Activated CD4-positive, alpha-beta T cell treated with anti-CD3 and anti-CD28 coated beads, Interleukin-2, amount 50 U/mL, for 48 hours (primary cell): ENCODE measurements around the gene ICAM4.
"Not testable (repeated sequence)": the region's sequence is repeated elsewhere in the genome, so short reads cannot be mapped to it uniquely, and the experiment has no call there.

Source experiments
- DNase-seq, 2 experiments: peaks; one replicate each; pipeline ENCODE4 v3.0.0-alpha.2; 2020

Gene ICAM4

DNA sequence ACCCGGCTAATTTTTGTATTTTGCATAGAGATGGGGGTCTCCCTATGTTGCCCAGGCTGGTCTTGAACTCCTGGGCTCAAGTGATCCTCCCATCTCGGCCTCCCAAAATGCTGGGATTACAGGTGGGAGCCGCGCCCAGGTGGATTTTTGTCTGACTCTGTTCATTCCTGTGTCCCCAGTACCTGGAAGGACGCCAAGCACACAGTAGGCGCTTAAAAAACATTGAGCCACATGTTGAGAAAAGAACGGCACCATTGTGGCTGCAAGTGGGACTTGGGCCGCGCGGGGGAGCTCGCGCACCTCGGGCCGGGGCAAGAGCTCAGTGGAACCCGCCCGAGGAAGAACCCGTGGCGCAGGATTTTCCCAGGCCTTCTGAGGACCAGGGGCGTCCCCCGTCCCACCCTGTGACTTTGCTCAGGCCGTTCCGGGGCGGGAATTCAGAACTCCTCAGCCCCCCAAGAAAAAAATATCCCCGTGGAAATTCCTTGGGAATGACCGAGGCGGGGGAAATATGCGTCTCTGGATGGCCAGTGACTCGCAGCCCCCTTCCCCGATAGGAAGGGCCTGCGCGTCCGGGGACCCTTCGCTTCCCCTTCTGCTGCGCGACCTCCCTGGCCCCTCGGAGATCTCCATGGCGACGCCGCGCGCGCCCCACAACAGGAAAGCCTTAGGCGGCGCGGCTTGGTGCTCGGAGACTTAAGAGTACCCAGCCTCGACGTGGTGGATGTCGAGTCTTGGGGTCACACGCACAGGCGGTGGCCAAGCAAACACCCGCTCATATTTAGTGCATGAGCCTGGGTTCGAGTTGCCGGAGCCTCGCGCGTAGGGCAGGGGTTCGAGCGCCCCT is 17.2 kb upstream of the ICAM4 start:
- DNase-seq, result peak; percentile 94 to 96

DNA sequence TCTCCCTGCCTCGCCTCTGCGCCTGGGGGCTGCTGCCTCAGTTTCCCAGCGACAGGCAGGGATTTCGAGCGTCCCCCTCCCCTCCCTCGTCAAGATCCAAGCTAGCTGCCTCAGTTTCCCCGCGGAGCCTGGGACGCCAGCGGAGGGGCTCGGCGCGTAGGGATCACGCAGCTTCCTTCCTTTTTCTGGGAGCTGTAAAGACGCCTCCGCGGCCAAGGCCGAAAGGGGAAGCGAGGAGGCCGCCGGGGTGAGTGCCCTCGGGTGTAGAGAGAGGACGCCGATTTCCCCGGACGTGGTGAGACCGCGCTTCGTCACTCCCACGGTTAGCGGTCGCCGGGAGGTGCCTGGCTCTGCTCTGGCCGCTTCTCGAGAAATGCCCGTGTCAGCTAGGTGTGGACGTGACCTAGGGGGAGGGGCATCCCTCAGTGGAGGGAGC is 16.6 kb upstream of the ICAM4 start:
- DNase-seq, result peak; percentile 84 to 89

DNA sequence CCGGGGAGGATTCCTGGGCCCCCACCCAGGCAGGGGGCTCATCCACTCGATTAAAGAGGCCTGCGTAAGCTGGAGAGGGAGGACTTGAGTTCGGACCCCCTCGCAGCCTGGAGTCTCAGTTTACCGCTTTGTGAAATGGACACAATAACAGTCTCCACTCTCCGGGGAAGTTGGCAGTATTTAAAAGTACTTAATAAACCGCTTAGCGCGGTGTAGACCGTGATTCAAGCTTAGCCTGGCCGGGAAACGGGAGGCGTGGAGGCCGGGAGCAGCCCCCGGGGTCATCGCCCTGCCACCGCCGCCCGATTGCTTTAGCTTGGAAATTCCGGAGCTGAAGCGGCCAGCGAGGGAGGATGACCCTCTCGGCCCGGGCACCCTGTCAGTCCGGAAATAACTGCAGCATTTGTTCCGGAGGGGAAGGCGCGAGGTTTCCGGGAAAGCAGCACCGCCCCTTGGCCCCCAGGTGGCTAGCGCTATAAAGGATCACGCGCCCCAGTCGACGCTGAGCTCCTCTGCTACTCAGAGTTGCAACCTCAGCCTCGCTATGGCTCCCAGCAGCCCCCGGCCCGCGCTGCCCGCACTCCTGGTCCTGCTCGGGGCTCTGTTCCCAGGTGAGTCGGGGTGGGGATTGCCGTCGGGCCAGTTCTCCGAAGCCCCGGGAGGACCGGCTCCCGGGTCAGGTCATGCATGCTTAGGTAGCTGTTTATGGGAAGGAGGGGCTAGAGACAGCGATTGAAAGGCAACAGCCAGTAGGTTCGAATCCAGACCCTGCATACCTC is 15.9 kb upstream of the ICAM4 start, which contains the start of gene ICAM1:
ICAM1 (plus strand) TSS at position 505 of the 779 bp plus-strand sequence; CDS start at position 545, 40 bp downstream.
- DNase-seq, result peak; percentile 82 to 87

DNA sequence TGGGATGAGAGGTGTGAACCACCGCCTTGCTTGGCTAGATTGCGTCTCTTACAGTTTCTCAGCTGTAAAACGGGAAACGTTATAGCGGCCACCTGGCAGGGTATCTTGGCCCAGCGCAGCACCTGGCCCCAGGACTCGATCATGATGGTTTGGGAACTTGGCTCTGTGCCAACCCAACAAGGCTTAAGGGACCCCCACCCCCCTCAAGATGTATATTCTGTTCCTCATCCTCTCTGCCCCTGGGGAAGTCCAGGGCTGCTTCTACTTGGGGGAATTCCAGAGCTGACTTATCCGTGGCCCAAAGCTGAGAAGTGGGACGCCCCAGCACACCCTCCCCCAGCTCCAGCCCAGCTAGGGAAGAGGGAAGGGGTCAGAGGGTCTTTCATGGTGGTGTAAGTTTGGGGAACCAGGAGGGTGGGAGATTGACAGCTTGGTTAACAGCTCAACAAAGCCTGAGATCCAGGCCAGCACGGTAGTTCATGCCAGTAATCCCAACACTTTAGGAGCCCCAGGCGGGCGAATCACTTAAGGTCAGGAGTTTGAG is 15.1 kb upstream of the ICAM4 start:
- peak; percentile 36 to 56 for DNase-seq

DNA sequence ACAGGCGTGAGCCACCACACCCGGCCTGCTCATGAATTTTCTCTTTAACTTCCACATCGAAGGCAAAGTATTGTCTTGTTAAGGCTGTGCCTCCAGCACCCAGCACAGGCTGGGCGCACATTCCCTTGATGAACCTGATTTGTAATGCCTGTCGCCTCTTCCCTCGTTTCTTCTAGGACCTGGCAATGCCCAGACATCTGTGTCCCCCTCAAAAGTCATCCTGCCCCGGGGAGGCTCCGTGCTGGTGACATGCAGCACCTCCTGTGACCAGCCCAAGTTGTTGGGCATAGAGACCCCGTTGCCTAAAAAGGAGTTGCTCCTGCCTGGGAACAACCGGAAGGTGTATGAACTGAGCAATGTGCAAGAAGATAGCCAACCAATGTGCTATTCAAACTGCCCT is 12.2 kb upstream of the ICAM4 start:
- no peak for DNase-seq

DNA sequence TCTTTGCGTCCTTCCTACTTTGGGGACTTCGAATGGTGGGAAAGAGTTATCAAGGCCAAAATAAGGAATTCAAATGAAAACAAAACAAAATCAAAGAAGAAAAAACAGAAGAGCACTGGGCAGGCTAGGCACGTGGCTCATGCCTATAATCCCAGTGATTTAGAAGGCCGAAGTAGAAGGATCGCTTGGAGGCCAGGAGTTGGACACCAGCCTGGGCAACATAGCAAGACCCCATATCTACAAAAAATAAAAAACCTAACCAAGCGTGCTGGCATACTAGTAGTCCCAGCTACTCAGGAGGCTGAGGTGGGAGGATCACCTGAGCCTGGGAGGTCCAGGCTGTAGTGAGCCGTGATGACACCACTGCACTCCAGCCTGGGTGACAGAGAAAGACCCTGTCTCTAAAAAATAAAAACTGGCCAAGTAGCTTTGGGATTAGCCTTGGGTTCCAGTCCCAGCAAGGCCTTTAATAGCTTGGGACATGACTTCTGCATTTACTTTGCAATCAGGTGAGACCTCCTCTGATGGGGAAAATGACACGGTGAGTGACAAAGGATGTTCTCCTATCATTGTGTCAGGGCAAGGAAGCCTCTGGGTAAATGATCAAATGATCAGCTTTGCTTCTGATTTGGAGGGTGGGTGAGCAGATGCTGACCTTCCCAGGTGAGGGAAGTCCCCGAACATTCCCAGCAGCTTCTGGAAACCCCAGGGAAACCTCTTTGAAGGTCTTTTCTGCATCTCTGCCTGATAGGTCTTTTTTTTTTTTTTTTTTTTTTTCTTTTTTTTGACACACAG is 8.8 kb upstream of the ICAM4 start:
- DNase-seq, result no peak

DNA sequence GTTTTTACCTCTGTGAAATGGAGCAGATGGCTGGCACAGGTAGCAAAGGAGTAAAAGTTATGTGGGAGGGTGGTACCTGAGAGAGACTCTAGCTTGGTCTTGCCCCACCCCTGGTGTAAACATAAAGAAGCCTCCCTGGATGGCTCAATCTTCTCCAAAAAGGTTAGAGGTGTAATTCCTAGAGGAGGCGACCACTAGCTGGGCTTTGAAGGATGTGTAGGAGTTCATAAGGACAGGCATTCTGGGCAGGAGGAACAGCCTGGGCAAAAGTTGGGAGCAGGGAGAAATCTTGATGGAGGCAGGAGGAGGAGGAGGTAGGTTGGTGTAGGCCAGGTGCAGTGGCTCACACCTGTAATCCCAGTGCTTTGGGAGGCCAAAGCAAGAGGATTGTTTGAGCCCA is 7.8 kb upstream of the ICAM4 start:
- no peak for DNase-seq

DNA sequence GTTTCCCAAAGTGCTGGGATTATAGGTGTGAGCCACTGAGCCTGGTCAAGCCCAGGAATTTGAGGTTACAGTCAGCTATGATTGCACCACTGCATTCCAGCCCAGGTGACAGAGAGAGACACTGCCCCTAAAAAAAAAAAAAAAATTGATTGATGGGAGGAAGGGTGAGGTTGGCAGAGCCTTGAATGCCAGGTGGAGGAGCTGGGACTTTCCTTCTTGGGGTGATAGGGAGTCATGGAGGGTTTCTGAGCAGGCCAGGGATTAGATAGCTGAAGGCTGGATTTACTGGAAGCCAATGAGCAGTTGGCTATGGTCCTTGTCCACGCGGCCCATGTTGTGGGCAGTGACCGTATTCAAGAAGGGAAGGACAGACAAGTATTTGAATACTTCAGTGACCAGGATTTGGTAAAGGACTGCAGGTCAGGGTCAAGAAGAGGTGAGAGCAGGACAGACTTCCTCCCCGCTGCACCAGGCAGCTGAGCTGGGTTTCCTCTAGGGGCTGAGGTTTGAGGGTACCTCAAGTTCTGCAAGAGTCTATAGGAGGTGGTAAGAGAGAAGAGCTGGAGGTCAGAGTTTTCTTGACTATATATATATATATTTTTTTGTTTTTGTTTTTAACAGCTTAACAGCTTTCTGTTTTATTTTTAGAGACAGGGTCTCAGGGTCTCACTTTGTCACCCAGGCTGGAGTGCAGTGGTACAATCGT is 6.9 kb upstream of the ICAM4 start:
- no peak for DNase-seq

DNA sequence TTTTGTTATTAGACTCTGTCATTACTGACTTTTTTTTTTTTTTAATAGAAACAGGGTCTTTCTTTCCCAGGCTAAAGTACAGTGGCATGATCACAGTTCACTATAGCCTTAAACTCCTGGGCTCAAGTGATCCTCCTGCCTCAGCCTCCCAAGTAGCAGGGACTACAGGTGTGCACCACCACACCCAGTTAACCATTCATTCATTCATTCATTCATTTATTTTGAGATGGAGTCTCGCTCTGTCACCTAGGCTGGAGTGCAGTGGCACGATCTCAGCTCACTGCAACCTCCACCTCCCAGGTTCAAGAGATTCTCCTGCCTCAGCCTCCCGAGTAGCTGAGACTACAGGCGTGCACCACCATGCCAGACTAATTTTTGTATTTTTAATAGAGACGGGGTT is 4.7 kb upstream of the ICAM4 start:
- not testable (repeated sequence) for DNase-seq

DNA sequence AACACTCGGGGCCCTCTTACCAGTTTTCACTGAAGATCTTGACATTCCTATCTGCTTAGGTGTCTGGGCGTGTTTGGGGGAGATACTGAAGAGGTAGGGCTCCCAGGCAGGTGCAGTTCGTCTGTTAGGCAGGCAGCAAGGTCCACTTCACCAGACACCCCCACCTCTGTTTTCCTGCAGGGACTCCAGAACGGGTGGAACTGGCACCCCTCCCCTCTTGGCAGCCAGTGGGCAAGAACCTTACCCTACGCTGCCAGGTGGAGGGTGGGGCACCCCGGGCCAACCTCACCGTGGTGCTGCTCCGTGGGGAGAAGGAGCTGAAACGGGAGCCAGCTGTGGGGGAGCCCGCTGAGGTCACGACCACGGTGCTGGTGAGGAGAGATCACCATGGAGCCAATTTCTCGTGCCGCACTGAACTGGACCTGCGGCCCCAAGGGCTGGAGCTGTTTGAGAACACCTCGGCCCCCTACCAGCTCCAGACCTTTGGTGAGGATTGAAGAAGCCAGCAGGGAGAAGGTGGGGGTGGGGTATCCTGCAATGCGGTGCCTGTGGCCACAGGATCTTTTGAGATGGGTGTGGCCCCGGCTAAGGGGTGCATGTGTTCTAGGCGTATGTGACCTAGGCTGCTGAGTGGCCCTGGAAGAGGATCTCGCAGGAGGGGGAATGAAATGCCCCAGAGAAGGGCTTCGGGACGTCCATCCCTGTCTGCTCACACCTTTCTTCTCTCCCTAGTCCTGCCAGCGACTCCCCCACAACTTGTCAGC is 3.3 kb upstream of the ICAM4 start:
- DNase-seq, result no peak

DNA sequence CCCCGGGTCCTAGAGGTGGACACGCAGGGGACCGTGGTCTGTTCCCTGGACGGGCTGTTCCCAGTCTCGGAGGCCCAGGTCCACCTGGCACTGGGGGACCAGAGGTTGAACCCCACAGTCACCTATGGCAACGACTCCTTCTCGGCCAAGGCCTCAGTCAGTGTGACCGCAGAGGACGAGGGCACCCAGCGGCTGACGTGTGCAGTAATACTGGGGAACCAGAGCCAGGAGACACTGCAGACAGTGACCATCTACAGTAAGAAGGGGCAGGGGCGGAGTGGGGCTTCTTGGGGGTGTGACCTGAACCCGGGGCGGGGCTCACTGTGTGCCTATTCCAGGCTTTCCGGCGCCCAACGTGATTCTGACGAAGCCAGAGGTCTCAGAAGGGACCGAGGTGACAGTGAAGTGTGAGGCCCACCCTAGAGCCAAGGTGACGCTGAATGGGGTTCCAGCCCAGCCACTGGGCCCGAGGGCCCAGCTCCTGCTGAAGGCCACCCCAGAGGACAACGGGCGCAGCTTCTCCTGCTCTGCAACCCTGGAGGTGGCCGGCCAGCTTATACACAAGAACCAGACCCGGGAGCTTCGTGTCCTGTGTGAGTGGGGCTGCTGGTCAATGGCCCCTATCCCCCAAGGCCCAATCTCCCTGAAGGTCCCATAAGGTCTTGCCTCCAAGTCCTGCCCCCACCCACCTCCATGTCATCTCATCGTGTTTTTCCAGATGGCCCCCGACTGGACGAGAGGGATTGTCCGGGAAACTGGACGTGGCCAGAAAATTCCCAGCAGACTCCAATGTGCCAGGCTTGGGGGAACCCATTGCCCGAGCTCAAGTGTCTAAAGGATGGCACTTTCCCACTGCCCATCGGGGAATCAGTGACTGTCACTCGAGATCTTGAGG is 2.4 kb upstream of the ICAM4 start:
- DNase-seq, result no peak

DNA sequence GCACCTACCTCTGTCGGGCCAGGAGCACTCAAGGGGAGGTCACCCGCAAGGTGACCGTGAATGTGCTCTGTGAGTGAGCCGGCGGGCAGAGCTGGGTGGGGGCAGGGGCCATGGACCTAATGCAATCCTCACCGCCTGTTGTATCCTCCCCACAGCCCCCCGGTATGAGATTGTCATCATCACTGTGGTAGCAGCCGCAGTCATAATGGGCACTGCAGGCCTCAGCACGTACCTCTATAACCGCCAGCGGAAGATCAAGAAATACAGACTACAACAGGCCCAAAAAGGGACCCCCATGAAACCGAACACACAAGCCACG is 1.8 kb upstream of the ICAM4 start:
- no peak for DNase-seq

DNA sequence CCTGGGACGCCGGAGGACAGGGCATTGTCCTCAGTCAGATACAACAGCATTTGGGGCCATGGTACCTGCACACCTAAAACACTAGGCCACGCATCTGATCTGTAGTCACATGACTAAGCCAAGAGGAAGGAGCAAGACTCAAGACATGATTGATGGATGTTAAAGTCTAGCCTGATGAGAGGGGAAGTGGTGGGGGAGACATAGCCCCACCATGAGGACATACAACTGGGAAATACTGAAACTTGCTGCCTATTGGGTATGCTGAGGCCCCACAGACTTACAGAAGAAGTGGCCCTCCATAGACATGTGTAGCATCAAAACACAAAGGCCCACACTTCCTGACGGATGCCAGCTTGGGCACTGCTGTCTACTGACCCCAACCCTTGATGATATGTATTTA is 1.4 kb upstream of the ICAM4 start:
- no peak for DNase-seq

DNA sequence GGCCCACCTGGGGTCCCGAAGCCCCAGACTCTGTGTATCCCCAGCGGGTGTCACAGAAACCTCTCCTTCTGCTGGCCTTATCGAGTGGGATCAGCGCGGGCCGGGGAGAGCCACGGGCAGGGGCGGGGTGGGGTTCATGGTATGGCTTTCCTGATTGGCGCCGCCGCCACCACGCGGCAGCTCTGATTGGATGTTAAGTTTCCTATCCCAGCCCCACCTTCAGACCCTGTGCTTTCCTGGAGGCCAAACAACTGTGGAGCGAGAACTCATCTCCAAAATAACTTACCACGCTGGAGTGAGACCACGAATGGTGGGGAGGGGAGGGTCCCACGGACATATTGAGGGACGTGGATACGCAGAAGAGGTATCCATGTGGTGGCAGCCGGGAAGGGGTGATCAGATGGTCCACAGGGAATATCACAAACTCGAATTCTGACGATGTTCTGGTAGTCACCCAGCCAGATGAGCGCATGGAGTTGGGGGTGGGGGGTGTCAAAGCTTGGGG is 2.0 kb downstream of the ICAM4 start:
- peak; percentile 55 to 63 for DNase-seq

DNA sequence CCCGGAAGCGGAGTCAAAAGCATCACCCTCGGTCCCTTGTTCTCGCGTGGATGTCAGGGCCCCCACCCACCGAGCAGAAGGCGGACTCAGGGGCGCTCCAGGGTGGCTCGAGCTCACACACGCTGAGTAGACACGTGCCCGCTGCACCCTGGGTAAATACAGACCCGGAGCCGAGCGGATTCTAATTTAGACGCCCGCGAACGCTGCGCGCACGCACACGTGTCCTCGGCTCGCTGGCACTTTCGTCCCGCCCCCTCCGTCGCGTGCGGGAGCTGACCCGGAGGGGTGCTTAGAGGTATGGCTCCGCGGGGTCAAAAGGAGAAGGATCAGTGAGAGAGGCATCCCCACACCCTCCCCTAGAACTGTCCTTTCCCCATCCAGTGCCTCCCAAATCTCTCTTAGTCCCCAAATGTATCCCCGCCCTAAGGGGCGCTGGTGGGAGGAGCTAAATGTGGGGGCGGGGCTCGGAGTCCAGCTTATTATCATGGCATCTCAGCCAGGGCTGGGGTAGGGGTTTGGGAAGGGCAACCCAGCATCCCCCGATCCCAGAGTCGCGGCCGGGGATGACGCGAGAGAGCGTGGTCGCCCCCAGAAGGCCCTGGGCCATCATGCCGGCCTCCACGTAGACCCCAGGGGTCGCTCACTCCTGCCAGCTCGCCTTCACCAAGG is 2.5 kb downstream of the ICAM4 start:
- peak; percentile 70 to 76 for DNase-seq

DNA sequence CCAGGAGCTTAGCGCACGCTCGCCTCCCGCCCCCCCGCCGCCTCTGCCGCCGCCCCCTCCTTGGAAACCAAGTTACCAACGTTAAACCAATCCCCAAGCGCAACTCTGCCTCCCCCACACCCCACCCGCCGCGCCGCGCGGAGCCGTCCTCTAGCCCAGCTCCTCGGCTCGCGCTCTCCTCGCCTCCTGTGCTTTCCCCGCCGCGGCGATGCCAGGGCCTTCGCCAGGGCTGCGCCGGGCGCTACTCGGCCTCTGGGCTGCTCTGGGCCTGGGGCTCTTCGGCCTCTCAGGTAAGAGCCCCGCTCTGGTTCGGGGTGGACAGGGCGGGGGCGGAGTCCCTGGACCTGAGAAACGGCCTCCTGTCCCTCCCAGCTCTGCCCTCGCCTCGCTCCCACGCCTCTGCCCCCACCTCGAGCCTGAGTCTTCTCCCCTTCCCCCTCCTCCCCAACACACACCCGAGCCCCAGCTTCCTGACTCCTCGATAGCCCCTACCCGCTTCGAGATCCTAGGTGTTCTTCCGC is 3.1 kb downstream of the ICAM4 start, which contains the start of gene ICAM5:
ICAM5 (plus strand) TSS at position 117 of the 521 bp plus-strand sequence; CDS start at position 209, 92 bp downstream.
- peak; percentile 50 to 52 for DNase-seq

DNA sequence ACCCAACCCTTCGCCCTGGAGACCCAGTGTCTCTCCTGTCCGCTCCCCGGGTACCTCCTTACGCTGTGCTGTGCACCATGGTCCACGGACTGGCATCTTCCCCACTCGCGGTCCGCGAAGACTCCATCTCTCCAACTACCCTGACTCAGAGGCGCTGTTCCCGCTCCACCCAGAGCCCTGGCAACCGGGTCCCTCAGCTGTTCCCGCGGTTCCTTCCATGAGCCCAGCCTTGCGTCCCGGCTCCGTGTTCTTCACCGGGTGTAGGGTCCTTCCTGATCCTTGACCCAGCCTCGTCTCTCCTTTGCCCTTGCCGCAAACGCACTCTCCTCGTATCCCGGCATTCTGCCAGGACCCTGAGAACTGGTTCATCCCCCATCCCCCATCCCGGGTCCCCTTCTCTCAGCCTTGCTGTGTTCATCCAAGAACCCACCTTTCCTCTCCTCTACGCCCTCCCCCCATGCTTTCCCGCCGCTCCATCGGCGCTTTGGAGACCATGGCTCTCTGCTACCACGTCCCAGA is 3.7 kb downstream of the ICAM4 start:
- DNase-seq, result peak; percentile 19 to 26

DNA sequence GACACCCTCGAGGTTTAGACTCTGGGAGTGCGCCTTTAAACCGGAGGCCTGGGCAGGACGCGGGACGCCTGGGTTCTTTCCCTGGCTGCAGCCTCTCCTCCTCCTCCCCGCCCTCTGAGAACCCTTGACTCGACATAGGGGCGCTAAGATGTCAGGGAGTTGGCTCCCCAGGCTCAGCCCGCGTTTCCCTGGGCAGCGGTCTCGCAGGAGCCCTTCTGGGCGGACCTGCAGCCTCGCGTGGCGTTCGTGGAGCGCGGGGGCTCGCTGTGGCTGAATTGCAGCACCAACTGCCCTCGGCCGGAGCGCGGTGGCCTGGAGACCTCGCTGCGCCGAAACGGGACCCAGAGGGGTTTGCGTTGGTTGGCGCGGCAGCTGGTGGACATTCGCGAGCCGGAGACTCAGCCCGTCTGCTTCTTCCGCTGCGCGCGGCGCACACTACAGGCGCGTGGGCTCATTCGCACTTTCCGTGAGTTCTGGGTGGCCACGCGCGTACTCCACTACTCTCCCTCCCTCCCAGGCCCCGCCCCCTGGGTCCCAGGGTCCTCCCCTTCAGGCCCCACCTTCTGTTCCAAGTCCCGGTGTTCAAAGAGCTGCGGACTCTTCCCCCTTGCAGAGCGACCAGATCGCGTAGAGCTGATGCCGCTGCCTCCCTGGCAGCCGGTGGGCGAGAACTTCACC is 4.3 kb downstream of the ICAM4 start:
- peak; percentile 67 to 76 for DNase-seq
